GM18873 (cell line): ENCODE data around the gene KIF26B.

Source experiments
- ATAC-seq: cut with Tn5 transposase; IDR thresholded peaks from one replicate; pipeline ENCODE4 v1.9.1; 2021; ENCODE audit warnings: mild to moderate bottlenecking, moderate library complexity, moderate number of reproducible peaks; ENCODE audit not compliant: unreplicated experiment, low FRiP score

KIF26B gene

DNA sequence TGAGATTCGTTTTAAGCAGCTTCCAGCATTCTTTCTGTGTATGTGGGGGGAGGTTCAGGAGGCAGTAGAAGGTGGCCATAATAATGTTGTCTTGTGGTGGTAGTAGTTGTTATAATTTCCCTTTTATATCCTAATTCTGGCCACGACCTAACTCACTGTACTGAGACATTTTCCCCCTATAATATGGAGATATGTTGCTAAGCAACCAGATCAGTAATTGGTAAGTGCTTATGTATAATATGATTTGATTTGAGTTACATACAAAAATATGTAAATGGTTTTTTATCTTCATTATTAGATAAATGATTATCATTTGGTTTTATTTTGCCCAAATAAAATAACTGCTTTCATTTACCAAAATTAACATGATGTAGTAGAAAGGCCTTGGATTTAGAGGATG, 376.2 kb downstream of the KIF26B start:
- no peak for ATAC-seq

DNA sequence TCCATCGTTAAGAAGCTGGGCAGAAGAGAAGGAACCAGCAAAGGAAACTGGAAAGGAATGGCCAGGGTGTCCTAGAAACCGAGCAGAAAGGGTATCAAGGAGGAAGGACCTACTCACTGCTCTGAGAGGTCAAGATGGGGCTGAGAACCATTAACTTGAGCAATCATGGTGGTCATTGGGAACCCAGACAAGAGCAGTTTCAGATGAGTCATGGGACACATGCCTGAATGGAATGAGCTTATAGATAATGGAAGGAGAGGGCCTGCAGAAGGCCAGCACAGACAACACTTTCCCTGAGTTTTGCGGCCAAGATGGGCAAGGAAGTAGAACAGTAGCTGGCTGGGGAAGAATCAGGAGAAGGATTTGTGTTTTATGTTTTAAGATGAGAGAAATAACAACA, 383.2 kb downstream of the KIF26B start:
- ATAC-seq = no peak

DNA sequence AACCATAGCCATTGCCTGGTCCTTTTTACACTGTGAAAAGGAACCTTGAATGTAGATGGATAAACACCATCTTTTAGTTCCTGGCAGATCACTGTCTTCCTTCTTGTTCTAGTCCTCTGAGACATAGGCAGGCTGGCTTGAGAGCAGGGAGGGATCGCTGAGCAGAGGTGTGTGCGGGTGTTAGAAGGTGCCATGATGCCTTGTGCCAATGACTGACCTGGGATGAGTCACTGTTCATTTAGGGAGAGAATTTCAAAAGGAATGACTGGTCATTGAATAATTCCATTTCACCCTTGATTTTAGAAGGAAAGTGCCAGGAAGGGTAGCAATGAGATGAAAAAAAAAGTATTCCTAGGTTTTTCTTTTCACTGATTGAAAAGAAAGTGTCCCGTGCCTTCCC, 383.9 kb downstream of the KIF26B start:
- ATAC-seq = no peak

GRCh38 chr1:245541369-245541768, 386.6 kb downstream of the KIF26B start:
- no peak for ATAC-seq

- ATAC-seq = no peak
Observed at GRCh38 chr1:245542365-245542764, 387.6 kb downstream of the KIF26B start.

- no peak for ATAC-seq
Observed at GRCh38 chr1:245544236-245544635, 389.5 kb downstream of the KIF26B start.

GRCh38 chr1:245546875-245547274, 392.1 kb downstream of the KIF26B start:
- ATAC-seq = no peak

DNA sequence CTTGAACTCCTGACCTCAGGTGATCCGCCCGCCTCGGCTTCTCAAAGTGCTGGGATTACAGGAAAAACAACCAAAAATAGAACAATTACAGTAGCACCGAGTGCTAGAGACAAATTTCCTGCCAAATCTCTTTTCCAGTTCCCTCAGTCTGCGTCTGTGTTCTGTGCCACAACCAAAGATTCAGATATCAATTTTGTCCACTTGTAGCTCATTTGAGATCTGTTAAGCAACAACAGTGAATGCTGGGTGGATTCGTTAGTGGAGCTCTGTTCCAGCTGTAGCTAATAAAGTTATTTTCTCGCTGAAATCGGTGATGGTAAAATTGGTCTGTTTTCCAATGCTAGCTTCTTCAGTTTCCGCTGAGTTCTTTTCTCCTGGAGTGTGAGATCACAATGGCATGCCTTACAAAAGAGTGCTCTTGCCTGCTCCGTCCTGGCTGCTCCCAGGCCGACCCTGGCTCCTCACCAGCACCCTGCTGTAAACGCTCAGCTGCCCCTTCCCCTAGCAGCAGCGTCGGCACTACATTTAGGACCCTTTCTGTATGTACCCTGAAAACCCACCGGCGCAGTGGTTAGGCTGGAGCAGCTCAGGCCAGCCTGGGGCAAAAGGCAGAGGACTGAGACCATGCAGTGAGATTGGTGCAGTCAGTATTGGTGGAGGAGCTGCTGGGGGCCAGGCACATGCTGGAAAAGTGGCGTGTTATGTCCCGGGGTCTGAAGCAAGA, 395.4 kb downstream of the KIF26B start:
- no peak for ATAC-seq

- ATAC-seq = no peak
Observed at GRCh38 chr1:245550720-245551043, 395.9 kb downstream of the KIF26B start.

DNA sequence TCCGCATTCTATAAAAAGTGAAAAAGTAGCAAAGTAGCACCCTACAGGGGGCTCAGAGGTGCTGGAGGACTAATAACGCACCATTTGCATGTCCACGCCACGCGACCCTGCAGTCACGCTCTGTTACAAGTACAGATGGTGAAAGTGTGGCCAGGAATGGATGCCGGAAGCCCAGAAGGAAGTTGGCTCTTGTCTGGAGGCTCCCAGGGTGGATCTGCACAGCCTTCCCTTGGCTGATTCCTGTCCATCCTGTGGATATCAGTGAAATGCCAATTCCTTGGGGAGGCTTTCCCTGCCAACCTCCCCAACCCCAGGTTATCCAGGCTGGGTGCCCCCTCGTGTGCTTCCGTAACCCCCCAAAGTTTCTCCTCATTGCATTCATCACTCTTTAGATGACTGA, 396.8 kb downstream of the KIF26B start:
- no peak for ATAC-seq

DNA sequence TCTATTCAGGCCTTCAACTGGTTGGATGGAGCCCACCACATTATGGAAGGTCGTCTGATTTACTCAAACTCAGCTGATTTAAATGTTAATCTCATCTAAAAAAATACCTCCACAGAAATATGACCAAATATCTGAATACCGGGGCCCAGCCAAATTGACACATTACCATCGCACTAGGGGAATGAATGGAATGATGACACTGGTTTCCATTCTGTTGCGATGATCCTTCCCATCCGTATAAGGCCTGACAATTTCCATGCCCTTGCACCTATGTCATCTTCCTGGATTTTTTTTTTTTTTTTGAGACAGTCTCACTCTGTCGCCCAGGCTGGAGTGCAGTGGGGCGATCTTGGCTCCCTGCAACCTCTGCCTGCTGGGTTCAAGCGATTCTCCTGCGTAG, 397.5 kb downstream of the KIF26B start:
- ATAC-seq = no peak

- no peak for ATAC-seq
Observed at GRCh38 chr1:245556057-245556456, 401.3 kb downstream of the KIF26B start.

DNA sequence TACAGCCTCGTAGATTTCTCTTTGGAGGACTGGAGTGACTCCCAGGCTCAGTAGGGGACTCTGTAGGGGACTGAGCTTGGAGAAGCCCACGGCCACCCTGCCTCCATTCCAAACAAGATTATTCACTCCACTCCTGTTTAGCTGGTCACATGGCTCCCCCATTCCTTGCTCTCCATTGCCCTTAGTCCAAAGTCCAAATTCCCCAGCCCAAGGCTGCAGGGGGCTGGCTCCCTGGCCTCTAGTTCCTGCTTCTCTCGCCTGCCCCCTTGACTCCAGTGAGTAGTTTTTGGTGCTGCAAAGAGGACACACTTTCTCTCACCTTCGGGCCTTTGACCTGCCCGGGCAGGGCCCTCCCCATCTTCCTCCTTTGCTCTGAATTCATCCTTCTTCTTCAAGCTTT, 403.3 kb downstream of the KIF26B start:
- ATAC-seq = no peak

DNA sequence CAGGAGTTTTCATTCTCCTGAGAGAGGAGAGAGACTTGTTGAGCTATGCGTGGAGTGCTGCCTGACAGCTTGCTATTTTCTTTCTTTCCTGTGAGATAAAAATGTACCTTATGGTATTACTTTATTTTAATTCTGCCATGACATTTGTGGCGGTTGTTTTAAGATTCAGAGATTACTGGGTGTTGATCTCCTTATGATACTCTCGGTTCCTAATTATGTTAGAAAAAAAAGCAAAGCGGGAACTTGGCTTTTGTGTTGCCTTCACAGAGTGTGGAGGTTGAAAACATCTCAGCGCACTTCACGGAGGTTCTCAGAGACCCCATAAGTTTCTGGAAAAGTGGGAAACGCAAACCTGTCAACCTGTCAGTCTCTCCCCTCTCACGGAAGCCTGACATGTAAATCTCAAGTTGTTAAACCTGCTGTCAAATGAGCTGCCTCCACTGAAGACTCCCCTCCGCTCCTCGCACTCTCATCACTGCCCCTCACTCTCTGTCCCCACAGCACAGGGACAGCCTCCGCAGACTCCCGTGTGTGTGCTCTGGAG, 405.6 kb downstream of the KIF26B start:
- no peak for ATAC-seq

DNA sequence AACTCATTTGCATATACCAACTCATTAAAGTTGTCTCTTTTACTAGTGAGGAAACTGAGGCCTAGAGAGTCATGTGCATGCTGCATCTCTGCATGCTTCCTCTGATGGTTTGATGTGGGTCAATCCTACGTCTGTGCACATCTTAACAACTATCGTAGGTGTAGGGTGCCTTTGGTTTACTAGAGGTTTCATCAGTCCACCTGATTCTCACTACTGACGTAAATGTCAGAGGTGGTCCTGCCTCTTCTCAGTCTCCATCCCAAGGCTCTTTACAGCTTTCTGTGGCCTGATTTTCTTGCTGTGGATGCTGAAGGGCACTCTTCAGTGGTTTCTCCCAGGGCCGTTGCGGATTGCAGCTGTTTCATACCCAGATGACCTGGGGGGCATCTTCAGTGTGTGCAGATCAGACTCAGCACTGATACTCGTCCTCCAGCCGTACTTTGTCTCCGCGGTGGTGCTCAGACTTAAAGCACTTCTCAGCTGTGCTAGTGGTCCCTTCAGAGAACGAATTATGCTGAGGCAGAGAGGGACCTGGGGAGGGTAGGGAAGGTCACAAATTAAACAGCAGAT, 407.0 kb downstream of the KIF26B start:
- no peak for ATAC-seq

GRCh38 chr1:245566134-245566533, 411.3 kb downstream of the KIF26B start:
- ATAC-seq = no peak

- ATAC-seq = no peak
Observed at GRCh38 chr1:245566952-245567351, 412.2 kb downstream of the KIF26B start.

- ATAC-seq = no peak
Observed at GRCh38 chr1:245571815-245572294, 417.1 kb downstream of the KIF26B start.

- no peak for ATAC-seq
Observed at GRCh38 chr1:245572709-245573108, 417.9 kb downstream of the KIF26B start.

GRCh38 chr1:245575710-245576109, 420.9 kb downstream of the KIF26B start:
- ATAC-seq = no peak

DNA sequence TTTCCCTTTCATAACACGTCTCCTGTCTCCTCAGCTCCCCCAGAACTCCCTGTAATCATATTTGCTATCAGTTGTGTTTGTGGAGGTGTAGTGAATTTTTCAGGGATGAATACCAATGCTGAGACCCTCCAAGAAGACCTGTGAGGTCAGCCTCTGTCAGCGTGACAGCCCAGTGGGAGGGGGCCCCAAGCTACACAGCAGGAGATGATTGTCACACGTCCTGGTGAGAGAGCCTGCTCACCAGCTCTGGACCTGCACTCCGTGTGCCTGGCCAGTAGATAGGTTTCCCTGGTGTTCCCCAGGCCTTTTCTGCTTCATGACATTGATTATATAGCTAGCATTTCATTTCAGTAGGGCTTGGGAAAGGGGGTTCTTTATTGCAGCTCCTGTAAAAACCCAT, 421.5 kb downstream of the KIF26B start:
- no peak for ATAC-seq
